Lung (tissue), 12 donors: ENCODE data around the gene ORC4. TPM values are rescaled to one million over a fixed set of nuclear protein-coding genes. Genes with fewer than 3 reads are reported as not detected.
"Not testable (repeated sequence)": the region's sequence is repeated elsewhere in the genome, so short reads cannot be mapped to it uniquely, and the experiment has no call there.

Experiments used
- ATAC-seq: fragments of 200-7000 bp; cut with Tn5 transposase; one replicate; pipeline ENCODE4 v1.9.1; 2020; ENCODE audit warnings: moderate number of reproducible peaks; ENCODE audit not compliant: insufficient read depth, low FRiP score
- DNase-seq, 3 donors: peaks; one replicate each; pipeline ENCODE4 v3.0.0-alpha.2; 2013 to 2017
- H3K27ac ChIP-seq, 2 donors: one replicate each; pipeline ENCODE4 v1.5.1; 2013; ENCODE audit warnings: mild to moderate bottlenecking in 2 of 2, moderate library complexity in 2 of 2, control low read depth in 1 of 2, inconsistent platforms in 1 of 2, low read depth in 1 of 2, low read length in 1 of 2
- H3K27me3 ChIP-seq, 3 donors: one replicate each; pipeline ENCODE4 v1.5.1; 2013; ENCODE audit warnings: low read length in 2 of 3; ENCODE audit not compliant: control insufficient read depth in 3 of 3, insufficient read depth in 3 of 3
- H3K36me3 ChIP-seq, 4 donors: one replicate each; pipeline ENCODE4 v1.5.1; 2013; ENCODE audit warnings: low read length in 4 of 4, mild to moderate bottlenecking in 1 of 4, moderate library complexity in 1 of 4; ENCODE audit not compliant: control insufficient read depth in 4 of 4, insufficient read depth in 4 of 4
- H3K4me1 ChIP-seq, 5 donors: one replicate each; pipeline ENCODE4 v1.5.1; 2013; ENCODE audit warnings: low read length in 5 of 5, mild to moderate bottlenecking in 2 of 5, moderate library complexity in 1 of 5; ENCODE audit not compliant: control insufficient read depth in 5 of 5, insufficient read depth in 5 of 5
- H3K4me3 ChIP-seq: one replicate; pipeline ENCODE4 v1.5.1; 2013; ENCODE audit warnings: mild to moderate bottlenecking, control low read depth, moderate library complexity
- H3K9ac ChIP-seq, 2 donors: one replicate each; pipeline ENCODE4 v1.5.1; 2013; ENCODE audit warnings: low read length in 2 of 2, control low read depth in 1 of 2; ENCODE audit not compliant: insufficient read depth in 1 of 2
- H3K9me3 ChIP-seq, 4 donors: one replicate each; pipeline ENCODE4 v1.5.1; 2013; ENCODE audit warnings: low read length in 3 of 4, mild to moderate bottlenecking in 1 of 4, moderate library complexity in 1 of 4; ENCODE audit not compliant: control insufficient read depth in 4 of 4, insufficient read depth in 3 of 4
- CTCF ChIP-seq: IDR thresholded peaks from 2 replicates; pipeline ENCODE4 v1.5.1; 2012; ENCODE audit warnings: mild to moderate bottlenecking; ENCODE audit errors: control extremely low read depth, extremely low read depth
- WGBS, 2 donors: extraction: QIAGEN DNeasy Blood & Tissue Kit; methylation state at CpG; one replicate each; pipeline ENCODE4 v1.1.7; 2013; 5-methylcytosine and 5-hydroxymethylcytosine counted together
- polyA plus RNA-seq, 2 donors: library from polyadenylated mRNA; stranded (reverse); fragments of 200-250 nt; gene quantifications; one replicate each; pipeline ENCODE4 v1.2.1, GENCODE V29; 2013
- total RNA-seq, 2 donors: library from RNA; depleted of rRNA in 1 of 2; stranded (reverse); fragments of >200 nt in 1 of 2; gene quantifications; one replicate each; pipeline ENCODE4 v1.2.1, GENCODE V29; 2014 to 2021
- donor health status: control.
- donor health status: control.
- donor health status: Bipolar disorder and iron deficiency.
- donor health status: healthy.
- donor health status: DM: yes; HTN: yes; CAD: no.

Gene ORC4
- total and polyA plus RNA-seq, 4 donors = 10.4 to 121 (median 23.2) TPM

GRCh38 chr2:148021059-148021861, 723 bp upstream of the ORC4 start, which contains the start of gene MBD5:
MBD5 (plus strand) TSS chr2:148021091.
- peak; percentile 17 for ATAC-seq
- Histone ChIP-seq H3K9ac (peak within 1 kb of the TSS; percentile 80 to 96), H3K4me1 (peaks cover 0 to 36% (median 3%) of the 10 kb centered on the region in 5 donors), H3K4me3 (peak within 1 kb of the TSS; percentile 80), H3K27me3 (no peaks in the 10 kb centered on the region), H3K36me3 (peaks cover 0 to 3% (median 0%) of the 10 kb centered on the region in 4 donors), H3K27ac (peak within 1 kb of the TSS; percentile 87 to 93), H3K9me3 (no peaks in the 10 kb centered on the region)
- WGBS, 2 donors = 0% methylated on average over 10 to 11 of the region's 11 CpGs
- peak; percentile 82 to 89 (median 89) for DNase-seq
- TF ChIP-seq CTCF = no peak

- H3K9ac ChIP-seq = no peak overlapping the region
- no peaks in the 10 kb centered on the region for H3K36me3 ChIP-seq
- H3K27ac ChIP-seq = no peak overlapping the region
- no peaks in the 10 kb centered on the region for H3K27me3 ChIP-seq
- no peak overlapping the region for H3K4me3 ChIP-seq
- ATAC-seq = no peak
- H3K9me3 ChIP-seq = no peaks in the 10 kb centered on the region
- DNase-seq = no peak
- 90% methylated on average over 5 of the region's 5 CpGs for WGBS, 2 donors
- peaks cover 0 to 15% (median 5%) of the 10 kb centered on the region in 5 donors for H3K4me1 ChIP-seq
- TF ChIP-seq CTCF = no peak
Observed at GRCh38 chr2:148014616-148015015, 5.9 kb downstream of the ORC4 start.

GRCh38 chr2:148013876-148014275, 6.7 kb downstream of the ORC4 start:
- Histone ChIP-seq H3K9me3 (no peaks in the 10 kb centered on the region), H3K36me3 (no peaks in the 10 kb centered on the region), H3K27ac (no peak overlapping the region), H3K9ac (no peak overlapping the region), H3K4me1 (peaks cover 0 to 8% (median 4%) of the 10 kb centered on the region in 5 donors), H3K27me3 (no peaks in the 10 kb centered on the region), H3K4me3 (no peak overlapping the region)
- no peak for ATAC-seq
- no peak for TF ChIP-seq CTCF
- 98 to 99% methylated on average over 2 of the region's 2 CpGs for WGBS, 2 donors
- no peak for DNase-seq

- 97% methylated on average over 7 of the region's 7 CpGs for WGBS, 2 donors
- H3K9me3 ChIP-seq = not testable (repeated sequence)
Observed at GRCh38 chr2:148008411-148008810, 12.1 kb downstream of the ORC4 start.

More at GRCh38 chr2:148008411-148008810, 12.1 kb downstream of the ORC4 start:
- not testable (repeated sequence) for H3K4me1 ChIP-seq, ATAC-seq, DNase-seq, H3K4me3 ChIP-seq, H3K27me3 ChIP-seq, H3K9ac ChIP-seq, H3K36me3 ChIP-seq, H3K27ac ChIP-seq
